GM19397 (cell line): Measurements from ENCODE around the gene CCNH.

Source experiments
- ATAC-seq: cut with Tn5 transposase; IDR thresholded peaks from one replicate; pipeline ENCODE4 v1.9.1; 2021; ENCODE audit warnings: mild to moderate bottlenecking, moderate library complexity; ENCODE audit not compliant: unreplicated experiment

The CCNH gene

DNA sequence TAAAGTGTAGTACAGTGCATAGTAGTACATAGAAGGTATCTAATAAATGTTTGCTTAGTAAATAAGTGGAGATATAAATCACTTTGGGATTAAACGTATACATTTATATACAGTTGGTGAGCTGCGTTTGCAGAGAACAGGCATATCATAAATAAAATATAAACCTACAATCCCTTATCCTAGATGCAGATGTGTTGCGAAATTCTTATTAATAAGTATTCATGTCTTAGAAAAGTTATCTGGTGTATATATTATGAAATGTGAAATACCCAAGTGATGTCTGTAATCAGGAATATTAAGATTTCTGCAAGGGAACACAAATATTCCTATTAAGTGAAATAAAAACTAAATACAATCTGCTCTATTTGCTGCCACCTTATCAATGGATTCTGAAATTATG lies 8.8 kb downstream of the CCNH start:
- no peak for ATAC-seq

DNA sequence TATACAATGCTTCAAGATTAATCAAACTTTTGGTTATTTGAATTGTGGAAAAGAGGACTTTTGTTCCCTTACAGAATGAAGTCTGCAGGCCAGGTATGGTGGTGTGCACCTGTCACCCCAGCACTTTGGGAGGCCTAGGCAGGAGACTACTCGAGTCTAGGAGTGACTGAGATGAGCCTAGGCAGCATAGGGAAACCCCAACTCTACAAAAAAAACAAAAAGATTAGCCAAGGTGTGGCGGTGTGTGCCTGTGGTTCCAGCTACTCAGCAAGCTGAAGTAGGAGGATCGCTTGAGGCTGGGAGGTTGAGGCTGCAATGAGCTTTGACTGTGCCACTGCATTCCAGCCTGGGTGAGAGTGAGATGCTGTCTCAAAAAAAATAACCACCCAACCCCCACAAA lies 9.3 kb downstream of the CCNH start:
- ATAC-seq = no peak

DNA sequence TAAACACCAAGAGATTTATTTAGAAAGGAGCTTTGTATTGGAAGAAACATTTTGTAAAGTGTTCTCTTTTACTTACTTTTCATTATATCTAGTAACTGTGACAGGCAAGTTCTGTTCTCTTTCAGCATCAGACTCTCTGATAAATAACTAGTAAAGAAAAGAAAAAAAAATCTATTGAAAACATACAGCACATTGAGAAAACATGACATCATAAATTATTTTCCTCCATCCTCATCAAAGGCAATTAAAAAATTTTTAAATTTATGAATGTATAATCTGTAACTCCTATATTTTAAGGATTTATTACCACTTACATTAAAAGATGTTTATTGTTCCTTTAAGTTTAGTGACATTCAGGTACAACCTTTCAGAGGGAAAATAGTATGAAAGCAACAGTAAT lies 11.1 kb downstream of the CCNH start:
- no peak for ATAC-seq

DNA sequence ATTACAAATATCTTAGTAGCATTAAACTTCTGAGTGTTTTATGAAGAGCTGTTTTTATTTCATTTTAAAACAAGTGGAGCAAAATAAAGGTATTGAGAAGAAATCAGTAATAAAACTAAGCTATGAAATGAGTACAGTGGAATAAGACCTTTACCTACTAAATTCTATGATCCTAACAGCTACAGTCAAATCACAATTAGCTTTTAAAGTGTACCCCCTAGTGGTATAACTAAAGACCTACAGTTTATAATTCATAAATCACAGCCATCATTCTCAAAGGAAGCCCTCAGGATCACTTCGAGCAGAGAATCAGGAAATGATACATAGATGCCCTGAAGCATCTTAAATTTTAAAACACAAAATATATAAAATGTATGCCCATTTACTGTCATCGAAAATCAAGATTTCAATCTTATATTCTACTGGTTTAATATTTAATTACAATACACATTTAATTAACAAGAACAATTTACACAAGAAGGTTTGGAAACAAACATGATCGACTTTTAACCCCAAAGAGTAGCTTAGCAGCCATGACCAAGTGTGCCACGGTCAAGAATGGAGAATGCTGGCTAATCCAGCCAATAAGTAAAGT lies 12.3 kb downstream of the CCNH start:
- peak; percentile 65 for ATAC-seq

DNA sequence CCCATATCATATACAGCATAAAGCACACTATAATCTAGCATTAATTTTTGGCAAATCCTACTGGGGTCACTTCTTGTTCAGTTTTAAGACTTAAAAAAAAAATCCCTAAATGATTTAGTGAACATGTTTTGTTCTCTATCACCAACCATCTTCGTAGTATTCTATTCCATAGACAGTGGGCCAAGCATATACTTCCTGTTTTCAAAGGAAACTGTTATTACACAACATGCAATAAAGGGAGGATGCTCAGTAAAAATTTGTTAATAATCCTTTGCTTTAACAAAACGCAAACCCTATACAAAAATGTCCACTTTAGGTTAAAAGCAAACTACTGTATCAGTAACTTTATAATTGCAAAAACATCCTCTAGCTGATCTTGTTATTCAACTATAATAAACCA lies 13.0 kb downstream of the CCNH start:
- ATAC-seq = no peak

DNA sequence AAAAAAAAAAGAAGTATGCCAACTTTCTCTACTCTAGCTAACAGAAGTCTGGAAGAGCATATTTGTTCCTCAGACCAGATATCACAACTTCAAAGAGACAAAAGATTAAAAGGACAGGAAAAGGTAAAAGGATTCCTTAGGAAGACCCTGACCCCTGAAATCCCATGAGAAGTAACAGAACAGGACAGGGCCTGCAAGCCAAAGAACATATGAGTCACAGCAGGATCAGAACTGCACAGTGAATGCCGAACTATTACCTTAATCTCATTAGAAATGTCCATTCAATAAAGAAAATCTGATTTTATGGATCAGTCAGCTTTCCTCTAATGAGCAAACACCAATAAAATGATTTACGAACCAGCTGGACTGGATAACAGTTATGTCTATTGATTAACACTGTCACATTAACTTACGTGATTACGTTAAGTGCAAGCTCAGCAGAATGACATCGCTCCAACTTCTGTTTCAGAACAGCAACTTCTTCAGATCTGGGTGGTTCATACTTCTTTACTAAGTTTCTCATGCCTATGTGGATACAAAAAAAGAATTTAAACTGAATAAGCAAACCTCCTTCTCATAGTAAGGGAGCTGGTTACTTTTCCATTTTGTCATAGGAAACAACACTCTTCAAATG lies 13.6 kb downstream of the CCNH start:
- ATAC-seq = no peak

DNA sequence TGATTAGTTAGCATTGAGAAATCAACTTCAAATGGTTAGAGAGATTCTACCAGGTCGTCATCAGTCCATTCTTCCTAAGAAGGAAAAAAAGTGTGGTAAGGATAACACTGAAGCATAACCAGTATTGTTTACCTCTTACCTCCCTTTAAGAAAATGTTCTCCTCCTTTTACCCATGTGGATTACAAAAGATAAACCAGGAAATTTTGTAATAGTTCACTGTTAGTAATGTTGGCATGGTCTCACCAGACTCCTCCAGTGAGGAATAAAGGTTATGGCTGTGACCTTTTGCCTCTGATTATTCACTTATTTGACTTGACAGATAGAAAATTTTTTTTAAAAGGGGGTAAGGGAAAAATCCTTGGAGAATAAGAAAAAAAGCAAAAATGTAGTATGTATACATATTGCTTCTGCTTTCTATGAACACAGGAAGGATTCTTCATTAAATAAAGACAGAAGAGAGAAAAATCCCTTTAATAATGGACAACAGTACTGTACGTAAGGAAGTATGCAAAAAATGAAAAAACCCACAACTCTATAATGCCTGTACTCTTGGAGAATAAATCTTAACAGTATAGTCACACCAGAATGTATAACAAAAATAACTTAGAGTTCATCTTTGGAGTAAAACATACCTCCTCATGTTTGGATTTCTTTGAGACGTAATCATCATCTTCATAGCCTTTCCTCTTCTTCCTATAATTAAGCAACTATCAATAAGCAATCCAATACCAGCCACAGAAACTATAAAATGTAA lies 18.1 kb downstream of the CCNH start:
- ATAC-seq = no peak

DNA sequence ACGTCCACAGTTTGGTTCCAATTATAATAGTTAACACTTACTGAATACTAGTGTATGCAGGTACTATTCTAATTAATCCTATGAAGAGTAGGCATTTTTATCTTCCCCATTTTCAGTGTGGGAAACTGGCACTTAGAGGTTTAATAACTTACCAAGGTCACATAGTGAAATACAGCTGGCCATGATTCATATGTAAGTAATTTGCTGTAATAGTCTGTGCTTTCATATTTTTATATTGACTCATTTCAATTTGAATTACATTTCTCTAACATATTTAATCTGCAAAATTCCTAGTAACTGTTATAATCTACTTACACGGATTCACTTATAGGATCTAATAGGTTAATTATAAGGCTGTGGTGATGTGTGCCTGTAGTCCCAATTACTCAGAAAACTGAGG lies 19.4 kb downstream of the CCNH start:
- ATAC-seq = no peak

DNA sequence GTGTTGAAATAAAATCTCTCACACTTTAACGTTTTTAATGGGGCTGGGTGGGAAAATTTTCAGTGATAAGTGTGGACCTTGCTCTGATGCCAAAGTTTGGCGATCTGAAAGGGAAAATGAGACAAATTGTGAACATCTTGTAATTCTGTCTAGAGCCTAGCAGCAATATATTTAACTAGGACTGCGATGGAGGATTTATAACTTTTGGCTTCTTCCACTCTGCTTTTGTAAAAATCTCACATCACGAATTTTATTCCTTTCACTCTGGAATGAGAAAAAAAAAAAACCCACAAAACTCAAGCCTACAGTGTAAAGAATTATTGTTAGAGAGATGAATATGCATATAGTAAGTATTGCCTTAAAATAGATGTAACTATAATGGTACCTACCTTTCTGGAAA lies 19.9 kb downstream of the CCNH start:
- no peak for ATAC-seq

DNA sequence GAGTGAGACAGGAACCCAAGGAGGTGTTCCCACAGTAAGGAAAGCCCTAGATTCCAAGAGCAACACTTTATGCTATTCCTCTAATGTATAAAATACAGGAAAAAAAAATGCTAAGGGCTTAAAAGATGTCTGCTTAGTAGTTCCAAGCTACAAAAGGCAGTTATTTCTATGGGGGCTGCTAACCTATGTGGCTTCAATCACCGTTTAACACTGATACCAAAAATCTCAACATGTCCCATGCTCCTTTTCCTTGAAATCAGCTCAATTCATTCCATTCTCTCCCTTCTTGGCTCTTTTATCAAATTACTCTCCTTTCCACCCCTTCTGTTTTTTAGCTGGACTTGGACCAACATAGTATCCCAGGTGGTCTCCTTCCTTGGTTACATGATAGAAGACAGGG lies 20.6 kb downstream of the CCNH start:
- no peak for ATAC-seq

DNA sequence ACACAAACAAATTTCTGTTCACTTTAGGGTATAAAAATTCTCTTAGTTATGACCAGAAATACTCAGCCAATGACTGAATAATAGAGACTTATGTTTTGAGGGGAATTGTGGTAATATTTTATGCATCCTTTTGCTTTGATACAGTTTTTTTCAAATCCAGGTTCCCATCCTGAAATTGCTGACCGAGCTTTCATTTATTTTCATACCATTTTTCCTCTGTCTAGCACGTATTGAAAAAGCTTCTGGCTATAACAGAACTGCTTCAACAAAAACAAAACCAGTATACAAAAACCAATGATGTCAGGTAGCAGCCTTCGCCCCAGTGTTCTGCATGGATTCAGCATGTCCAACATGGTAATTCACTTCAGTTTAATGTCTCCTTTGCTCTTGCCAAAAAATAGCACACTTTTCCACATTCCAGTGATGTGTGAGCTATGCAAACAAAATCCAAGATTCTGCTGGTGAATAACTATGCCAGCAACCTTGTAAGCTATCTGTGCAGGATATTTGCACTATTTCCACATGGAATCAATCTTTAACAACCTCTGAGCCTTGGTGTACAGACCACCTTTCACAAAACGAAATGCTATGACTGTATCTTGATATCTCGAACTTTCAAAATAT lies 22.0 kb downstream of the CCNH start:
- no peak for ATAC-seq

DNA sequence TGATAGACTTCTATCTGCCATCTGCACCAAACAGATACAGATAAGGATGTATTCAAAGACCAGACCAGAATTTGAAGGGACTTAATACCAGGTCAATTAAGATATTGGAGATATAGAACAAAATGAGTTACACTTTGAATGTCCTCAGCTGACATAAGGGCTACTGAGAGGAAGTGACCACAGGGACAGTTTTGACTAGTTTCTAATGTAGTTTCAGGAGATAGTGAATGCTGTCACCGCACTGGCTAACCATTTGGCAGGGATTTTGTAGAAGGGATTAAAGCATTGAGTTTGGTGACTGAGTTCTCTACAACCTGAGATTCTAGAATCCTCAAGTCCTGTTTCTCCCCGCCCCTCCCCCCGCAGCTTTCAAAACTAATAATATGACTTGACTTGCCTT lies 22.7 kb downstream of the CCNH start:
- no peak for ATAC-seq

DNA sequence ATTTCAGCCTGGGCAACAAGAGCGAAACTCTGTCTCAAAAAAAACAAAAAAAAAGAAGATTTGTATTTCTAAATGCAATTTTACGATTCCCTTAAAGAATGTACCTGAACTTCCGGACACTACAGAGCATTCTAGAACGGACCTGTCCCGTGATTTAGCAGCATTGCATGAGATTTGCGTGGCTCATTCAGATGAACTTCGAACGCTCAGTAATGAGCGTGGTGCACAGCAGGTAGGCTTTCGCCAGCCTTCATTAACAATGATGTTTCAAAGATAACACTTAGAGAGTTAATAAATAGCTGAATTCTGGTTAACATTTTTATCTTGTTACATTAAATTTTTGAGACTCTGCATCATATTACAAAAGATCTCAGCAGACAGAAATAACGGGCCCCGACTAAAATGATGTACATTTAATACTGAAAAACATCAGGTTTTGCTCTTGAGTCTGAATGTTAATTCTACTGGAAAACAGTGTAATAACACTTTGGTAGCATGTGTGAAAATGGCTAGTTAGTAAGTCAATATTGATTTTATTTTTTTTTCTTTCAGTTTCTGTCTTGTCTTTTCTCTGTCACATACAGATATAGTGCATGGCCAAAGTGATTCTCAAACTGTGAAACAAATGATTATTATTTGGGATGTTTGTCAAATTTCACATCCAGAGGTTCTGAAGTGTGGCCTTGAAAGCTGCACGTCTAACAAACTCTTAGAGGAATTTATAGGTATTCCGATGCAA lies 23.3 kb downstream of the CCNH start:
- ATAC-seq = no peak

DNA sequence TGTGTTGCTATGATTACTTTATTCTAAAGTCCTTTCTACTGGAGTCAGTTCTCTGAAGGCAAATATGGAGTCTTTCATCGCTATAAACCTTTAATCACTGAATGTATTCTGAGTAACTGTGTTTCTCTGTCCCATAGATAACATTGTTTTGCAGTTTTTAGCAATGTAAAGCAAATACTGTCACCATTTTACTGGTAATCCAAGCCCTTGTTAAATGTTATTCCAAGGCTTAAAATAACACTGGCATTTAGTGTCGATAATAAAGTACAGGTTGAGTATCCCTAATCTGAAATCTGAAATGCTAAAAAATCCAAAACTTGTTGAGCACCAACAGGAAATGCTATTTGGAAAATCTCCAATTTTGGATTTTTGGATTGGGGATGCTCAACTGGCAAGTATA lies 24.6 kb downstream of the CCNH start:
- ATAC-seq = no peak

DNA sequence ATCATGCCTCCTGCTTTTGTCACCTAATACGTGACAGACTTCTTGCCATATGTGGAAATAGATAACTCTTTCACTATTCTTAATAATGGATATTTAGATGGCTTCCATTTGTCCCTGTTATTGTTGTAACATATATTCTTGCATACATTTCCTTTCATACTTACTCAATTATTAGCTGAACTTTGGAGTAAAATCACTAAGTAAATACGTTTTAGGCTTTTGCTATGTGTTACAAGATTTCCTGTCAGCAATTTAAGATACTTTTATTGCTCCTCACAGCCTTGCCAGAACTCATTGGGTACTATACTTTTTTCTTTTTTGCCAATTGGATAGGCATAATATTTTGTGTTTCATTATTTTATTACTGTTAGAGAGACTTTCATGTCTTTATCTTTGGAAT lies 26.9 kb downstream of the CCNH start:
- ATAC-seq = no peak

DNA sequence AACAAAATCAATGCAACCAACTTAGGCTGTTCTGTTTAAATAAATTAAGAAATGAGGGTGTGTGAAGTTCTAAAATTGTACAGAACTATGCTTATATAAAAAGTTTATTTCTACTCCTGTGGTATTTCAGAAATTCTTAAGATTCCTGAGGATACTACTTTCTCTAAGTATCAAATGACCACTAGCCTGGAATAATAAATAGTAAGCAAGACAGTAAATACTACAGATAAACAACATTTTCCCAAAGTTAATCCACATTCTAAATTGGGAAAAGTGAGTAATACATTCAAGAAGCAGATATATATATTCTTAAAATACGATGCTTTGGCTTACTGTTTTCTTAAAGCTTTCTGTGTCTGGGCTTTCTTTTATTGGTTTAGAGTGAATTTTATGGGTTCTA lies 29.5 kb downstream of the CCNH start:
- ATAC-seq = no peak

DNA sequence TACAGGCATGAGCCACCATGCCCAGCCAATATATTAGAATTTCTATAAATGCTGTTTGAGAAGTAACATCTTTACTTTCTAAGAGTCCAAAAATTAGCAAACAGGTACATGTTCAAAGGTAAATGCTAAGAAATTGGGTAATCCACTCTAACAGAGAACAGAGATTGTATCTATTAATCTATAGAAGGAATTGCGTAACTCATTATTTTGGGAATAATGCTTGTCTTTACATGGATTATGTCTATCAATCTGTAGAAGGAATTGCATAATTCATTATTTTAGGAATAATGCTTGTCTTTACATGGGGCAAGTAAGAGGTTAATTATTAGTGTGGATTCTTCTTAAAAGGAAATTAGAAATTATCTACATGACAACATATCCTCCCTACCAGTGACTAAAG lies 30.5 kb downstream of the CCNH start:
- ATAC-seq = no peak

DNA sequence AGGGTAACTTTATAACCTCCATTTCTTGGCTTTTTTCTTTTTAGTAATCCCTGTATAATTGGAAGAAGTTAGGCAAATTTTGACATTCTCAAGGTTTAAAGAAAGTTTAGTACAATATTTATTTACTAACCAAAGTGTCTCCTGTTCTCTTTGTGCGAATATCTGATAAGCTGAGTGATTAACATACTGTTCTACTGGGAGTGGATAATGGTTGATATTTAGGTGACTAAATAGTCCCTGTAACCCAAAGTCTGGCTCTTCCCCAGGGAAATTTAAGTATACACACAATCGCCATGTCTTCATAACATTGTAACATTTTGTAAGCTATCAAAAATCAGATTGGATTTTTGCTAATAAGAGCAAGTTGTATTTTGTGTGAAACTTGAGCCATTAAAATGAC lies 40.0 kb downstream of the CCNH start:
- ATAC-seq = no peak

DNA sequence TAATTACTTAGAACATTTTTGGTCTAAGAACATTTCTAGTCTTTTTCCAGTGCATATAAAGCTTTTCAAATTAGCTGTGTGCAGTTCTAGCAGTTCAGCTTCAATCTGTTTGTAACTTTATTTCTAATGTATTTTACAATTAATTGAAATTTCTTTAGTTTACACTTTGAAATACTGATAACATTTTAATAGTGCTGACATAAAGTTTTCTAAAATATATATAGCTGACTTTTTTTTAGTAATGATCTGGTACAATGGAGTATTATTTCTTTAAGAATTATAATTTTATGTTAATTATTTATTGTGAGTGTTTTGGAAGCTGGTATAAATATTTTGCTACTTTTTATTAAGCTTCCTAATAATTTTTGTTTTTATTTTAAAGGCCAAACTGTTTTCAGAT lies 43.3 kb downstream of the CCNH start:
- ATAC-seq = no peak

DNA sequence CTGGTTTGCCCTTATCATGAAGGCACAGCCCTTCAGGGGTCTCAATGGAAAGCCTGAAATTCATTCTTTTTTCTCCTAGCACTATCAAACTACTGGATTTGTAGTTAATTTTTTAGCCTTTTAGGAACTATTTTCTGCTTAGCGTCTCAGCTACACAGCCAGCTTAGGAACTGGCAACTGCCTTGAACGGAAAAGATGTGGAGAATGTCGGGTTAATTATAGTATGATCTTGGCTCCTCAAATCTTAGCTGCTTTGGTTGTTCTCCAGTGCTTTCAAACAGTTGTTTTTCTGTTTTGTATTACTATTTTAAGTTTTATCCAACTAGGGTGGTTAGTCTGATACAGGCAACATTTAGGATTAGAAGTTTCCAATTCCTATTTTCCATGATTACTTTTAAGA lies 44.1 kb downstream of the CCNH start:
- ATAC-seq = no peak

DNA sequence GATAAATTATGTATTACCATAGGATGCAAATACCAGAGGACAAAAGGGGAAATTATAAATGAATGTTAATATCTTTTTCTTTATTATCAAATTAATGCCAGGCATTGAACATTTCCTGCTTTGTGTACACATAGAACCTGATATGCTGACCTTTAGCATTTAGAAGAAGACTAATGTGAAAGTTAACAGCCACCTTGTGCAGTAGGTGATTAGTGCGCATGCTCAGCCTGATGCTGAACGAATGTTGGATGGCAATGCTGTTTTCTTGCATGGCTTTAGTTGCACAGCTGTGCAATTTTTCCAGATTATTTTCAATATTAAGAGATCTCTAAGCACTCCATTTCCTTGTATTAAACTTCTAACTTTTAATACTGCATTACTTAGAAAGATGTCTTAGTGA lies 45.5 kb downstream of the CCNH start:
- no peak for ATAC-seq
